Type B pancreatic cell (in vitro differentiated cells): ENCODE results near the gene BTAF1. TPM values are rescaled to one million over a fixed set of nuclear protein-coding genes. Genes with fewer than 3 reads are reported as not detected.

Experiments used
- DNase-seq: peaks from one replicate; pipeline ENCODE4 v3.0.0; 2021; ENCODE audit warnings: mixed read lengths; ENCODE audit not compliant: unreplicated experiment; ENCODE audit errors: extremely low spot score
- H3K27ac Mint-ChIP-seq: 2 replicates; pipeline ENCODE4 v1.8.0; 2021; ENCODE audit warnings: mild to moderate bottlenecking, mixed read lengths
- H3K27me3 Mint-ChIP-seq: 2 replicates; pipeline ENCODE4 v1.8.0; 2021; ENCODE audit warnings: mixed read lengths
- H3K36me3 Mint-ChIP-seq: 2 replicates; pipeline ENCODE4 v1.8.0; 2021; ENCODE audit warnings: mixed read lengths
- H3K4me1 Mint-ChIP-seq: one replicate; pipeline ENCODE4 v1.8.0; 2021; ENCODE audit warnings: mixed read lengths; ENCODE audit not compliant: unreplicated experiment
- H3K4me3 Mint-ChIP-seq: 2 replicates; pipeline ENCODE4 v1.8.0; 2021; ENCODE audit warnings: mild to moderate bottlenecking, mixed read lengths
- H3K9me3 Mint-ChIP-seq: 2 replicates; pipeline ENCODE4 v1.8.0; 2021; ENCODE audit warnings: mixed read lengths
- long read RNA-seq: library from polyadenylated mRNA; unstranded; transcript quantifications from one replicate; pipeline ENCODE4 v2.0.0, GENCODE V29; 2020
- total RNA-seq: library from RNA; stranded (reverse); gene quantifications from 2 replicates; pipeline ENCODE4 v1.2.1, GENCODE V29; 2021; ENCODE audit warnings: low replicate concordance
- TF ChIP-seq, protein P1 (sequence below): fragments of 200-600 bp; sonication (generic); conservative IDR thresholded peaks from 2 replicates; pipeline ENCODE4 v1.5.0; 2021; ENCODE audit warnings: antibody characterized with exemption, mild to moderate bottlenecking

BTAF1 gene
- total RNA-seq, result 33.2 and 34.7 TPM in 2 replicates
- long read RNA-seq, partial matches to known transcripts, result 22 of 40 reads
- long read RNA-seq, other reads (novel, unspliced or antisense), result 18 of 40 reads

DNA sequence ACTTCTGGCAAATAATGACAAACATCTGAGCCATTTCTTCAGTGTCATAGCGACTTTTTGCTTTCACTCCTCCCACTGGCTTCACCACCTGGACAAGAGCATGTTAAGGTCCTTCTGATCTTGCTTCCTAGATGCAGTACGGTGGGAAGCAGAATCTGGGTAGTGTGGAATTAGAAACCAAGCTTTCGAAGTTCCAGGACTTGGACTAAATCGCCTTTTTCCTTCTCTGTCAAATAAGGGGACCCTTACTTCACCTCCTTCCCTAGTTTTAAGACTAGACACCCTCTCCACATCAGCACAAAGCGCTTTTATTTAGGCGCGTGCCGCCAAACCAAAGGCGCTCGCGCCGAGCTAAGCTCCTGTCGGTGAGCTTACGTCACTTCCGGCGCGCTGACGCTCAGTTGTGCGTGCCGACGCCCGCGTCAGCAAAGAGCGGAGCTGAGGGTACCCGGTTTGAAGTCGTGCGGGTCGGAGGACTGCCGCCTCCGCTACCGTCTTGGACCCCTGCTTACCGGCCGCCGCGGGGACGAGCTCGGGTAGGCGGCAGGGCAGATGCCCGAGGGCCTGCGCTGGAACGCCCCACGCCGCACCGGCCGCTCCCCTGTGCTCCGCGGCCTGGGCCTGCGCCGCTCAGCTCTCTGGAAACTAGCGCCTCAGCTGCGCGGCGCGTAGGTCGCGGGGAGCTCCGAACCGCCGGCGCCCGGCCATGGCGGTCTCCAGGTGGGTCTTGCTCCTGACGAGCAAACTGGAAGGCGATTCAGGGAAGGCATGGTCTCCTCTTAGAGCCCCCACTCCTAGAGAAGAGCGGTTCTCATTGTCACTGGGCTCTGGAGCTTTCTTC, at the start of gene BTAF1:
Gene BTAF1 (plus strand): TSS at position 400 of the 841 bp plus-strand sequence. CDS start 307 bp downstream, at position 707.
- no peaks in the 10 kb centered on the region for H3K27me3 Mint-ChIP-seq

DNA sequence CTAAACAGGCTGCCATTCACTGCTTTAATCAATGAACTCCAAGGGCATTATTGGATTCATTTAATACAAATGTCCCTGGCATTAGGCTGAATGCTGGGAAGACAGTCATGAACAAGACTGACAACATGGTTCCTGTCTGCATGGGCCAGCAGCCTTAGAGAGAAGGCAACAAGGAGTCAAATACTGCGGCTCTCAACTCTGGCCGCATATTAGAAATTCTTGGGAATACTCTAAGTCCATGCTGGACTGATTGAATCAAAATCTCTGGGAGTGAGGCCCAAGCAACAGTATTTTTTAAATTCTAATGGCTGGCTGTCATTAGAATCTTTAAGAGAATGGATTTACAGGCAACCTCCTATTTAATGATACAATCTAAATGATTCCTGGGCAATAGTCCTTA, 48.4 kb upstream of the BTAF1 start:
- no peaks in the 10 kb centered on the region for H3K36me3 Mint-ChIP-seq
- H3K4me1 Mint-ChIP-seq, result peaks cover 17% of the 10 kb centered on the region
- H3K27me3 Mint-ChIP-seq, result no peaks in the 10 kb centered on the region
- no peak overlapping the region for H3K4me3 Mint-ChIP-seq
- no peak for DNase-seq
- H3K9me3 Mint-ChIP-seq, result no peaks in the 10 kb centered on the region
- TF ChIP-seq, protein P1, sequence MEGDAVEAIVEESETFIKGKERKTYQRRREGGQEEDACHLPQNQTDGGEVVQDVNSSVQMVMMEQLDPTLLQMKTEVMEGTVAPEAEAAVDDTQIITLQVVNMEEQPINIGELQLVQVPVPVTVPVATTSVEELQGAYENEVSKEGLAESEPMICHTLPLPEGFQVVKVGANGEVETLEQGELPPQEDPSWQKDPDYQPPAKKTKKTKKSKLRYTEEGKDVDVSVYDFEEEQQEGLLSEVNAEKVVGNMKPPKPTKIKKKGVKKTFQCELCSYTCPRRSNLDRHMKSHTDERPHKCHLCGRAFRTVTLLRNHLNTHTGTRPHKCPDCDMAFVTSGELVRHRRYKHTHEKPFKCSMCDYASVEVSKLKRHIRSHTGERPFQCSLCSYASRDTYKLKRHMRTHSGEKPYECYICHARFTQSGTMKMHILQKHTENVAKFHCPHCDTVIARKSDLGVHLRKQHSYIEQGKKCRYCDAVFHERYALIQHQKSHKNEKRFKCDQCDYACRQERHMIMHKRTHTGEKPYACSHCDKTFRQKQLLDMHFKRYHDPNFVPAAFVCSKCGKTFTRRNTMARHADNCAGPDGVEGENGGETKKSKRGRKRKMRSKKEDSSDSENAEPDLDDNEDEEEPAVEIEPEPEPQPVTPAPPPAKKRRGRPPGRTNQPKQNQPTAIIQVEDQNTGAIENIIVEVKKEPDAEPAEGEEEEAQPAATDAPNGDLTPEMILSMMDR, result no peak
- H3K27ac Mint-ChIP-seq, result no peak overlapping the region

More for the DNA sequence above, at the start of gene BTAF1:
- Mint-ChIP-seq H3K4me3 (peak within 1 kb of the TSS; percentile 97), H3K27ac (peak within 1 kb of the TSS; percentile 98), H3K36me3 (peaks cover 9% of the 10 kb centered on the region), H3K9me3 (peaks cover 4% of the 10 kb centered on the region), H3K4me1 (peaks cover 21% of the 10 kb centered on the region)
- peak; percentile 90 for DNase-seq
- TF ChIP-seq, protein P1, result no peak

DNA sequence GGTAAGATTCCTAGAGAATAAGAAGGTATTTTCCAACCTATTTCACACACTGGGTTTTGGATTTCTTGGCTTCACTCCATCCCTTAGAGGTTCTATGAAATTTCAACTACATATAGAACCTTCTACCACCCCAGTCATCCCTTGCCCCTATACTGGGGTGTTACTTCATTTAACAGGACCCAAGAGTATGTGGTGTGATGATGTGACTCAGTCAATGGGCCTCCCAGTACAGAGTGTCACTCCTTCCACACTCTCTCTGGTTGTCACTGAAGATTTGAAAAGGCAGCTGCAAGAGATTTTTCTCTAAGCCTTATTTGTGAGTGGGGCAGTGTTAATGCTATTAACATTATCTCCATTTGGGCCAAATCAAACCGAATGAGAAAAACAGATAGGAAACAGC, 47.8 kb upstream of the BTAF1 start:
- no peak for DNase-seq
- no peaks in the 10 kb centered on the region for H3K9me3 Mint-ChIP-seq
- no peaks in the 10 kb centered on the region for H3K36me3 Mint-ChIP-seq
- H3K27me3 Mint-ChIP-seq, result no peaks in the 10 kb centered on the region
- H3K4me3 Mint-ChIP-seq, result no peak overlapping the region
- TF ChIP-seq, protein P1, result no peak
- no peak overlapping the region for H3K27ac Mint-ChIP-seq
- H3K4me1 Mint-ChIP-seq, result peaks cover 20% of the 10 kb centered on the region

DNA sequence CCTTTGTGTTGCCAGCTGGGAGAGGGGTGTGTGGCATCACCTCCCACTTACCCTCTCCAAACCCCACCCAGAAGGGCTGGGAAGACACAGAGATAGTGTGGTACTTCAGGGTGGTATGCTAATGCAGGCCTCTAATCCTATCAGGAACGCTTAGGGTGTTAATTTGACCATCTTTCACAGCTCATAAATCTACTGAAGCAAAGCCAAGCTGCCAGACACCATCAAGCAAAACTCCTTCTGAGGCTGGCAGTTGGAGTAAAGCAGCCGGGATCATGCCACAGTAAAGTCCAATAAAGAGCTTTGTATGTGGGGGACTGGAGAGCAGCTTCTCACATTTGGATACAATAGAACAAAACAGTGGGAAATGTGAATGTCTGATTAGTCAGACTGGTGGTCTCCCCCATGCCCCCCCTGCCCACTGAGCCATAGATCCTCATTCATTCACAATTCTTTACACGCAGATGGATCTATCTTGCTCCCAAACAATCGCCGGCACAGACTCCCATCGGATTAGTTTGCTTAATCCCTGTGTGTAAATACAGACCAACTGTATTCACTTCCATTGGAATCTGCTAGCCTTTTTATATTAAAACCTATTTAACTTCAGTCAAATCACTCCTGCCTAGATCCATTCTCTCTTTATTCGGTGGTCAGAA, 43.9 kb upstream of the BTAF1 start:
- DNase-seq, result no peak
- H3K4me3 Mint-ChIP-seq, result no peak overlapping the region
- peak overlapping the region; percentile 71 for H3K27ac Mint-ChIP-seq
- peaks cover 32% of the 10 kb centered on the region for H3K4me1 Mint-ChIP-seq
- H3K36me3 Mint-ChIP-seq, result no peaks in the 10 kb centered on the region
- no peaks in the 10 kb centered on the region for H3K27me3 Mint-ChIP-seq
- TF ChIP-seq, protein P1, result no peak
- no peaks in the 10 kb centered on the region for H3K9me3 Mint-ChIP-seq

DNA sequence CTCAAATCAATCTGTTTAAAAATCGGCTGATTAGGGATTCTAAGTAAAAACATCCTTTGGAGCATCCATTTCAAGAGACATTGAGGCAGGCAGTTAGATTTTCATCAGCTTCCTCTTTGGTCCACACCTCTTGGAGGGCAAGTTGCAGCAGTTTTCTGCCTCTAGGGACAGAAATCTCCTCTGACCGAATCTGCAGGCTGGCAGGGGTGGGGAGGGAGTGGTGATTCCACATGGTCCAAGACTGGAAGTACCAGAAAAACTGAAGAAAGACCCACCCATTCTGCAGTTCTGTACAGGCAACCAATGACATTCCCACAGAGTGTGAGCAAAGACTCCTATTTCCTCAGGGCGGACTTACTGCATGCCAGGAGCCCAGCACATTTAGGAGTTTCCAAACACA, 43.3 kb upstream of the BTAF1 start:
- TF ChIP-seq, protein P1, result peak; percentile 55
- Mint-ChIP-seq H3K27ac (peak overlapping the region; percentile 71), H3K4me1 (peaks cover 34% of the 10 kb centered on the region), H3K4me3 (peak overlapping the region; percentile 44), H3K27me3 (no peaks in the 10 kb centered on the region), H3K9me3 (no peaks in the 10 kb centered on the region), H3K36me3 (no peaks in the 10 kb centered on the region)
- no peak for DNase-seq
